Caki2 (cell line): Measurements from ENCODE around the gene GAS7. TPM values are rescaled to one million over a fixed set of nuclear protein-coding genes. Genes with fewer than 3 reads are reported as not detected.
A peak's percentile ranks its signal among the peaks of the same experiment; 100 is the strongest.

ENCODE experiments used
- DNase-seq: peaks from one replicate; pipeline ENCODE4 v3.0.0-alpha.2; 2015; ENCODE audit warnings: low read depth
- in situ Hi-C: cut with HindIII; loops from 2 replicates; pipeline ENCODE4 v1.10.0; 2016; ENCODE audit warnings: low sequenced_read_pairs, low pct_unique_long_range_greater_than_20kb, mixed read lengths
- total RNA-seq: library from RNA; depleted of rRNA; stranded (reverse); fragments of >200 nt; shearing (Covaris generic); gene quantifications from 2 replicates; pipeline ENCODE4 v1.2.3, GENCODE V29; 2014; ENCODE audit warnings: low replicate concordance

Gene GAS7
- total RNA-seq, 1 experiment from 2014 or later, result not detected

DNA sequence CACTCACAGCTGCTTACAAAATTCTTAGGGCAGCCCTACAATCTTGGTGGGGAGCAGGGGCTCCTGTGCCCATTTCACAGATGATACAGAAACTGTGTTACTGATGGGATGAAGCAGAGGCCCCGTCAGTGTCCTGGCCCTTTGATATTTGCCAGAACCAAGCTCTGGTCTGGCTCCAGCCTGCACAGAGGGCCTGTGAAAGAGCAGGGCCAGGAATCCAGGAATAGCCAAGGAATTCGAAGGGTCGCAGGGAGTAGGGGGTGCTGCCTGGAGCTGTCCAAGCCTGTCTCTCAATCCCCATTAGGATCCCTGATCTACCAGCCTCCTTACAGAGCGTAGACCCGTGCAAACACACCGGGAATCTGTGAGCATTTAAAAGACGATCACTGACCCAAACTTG, 207.1 kb downstream of the GAS7 start:
- DNase-seq, result no peak
- in situ Hi-C loops, result no loop called here

- peak; percentile 2 for DNase-seq
- in situ Hi-C loops, result no loop called here
Measured at GRCh38 chr17:9987779-9988585, 210.4 kb downstream of the GAS7 start.

DNA sequence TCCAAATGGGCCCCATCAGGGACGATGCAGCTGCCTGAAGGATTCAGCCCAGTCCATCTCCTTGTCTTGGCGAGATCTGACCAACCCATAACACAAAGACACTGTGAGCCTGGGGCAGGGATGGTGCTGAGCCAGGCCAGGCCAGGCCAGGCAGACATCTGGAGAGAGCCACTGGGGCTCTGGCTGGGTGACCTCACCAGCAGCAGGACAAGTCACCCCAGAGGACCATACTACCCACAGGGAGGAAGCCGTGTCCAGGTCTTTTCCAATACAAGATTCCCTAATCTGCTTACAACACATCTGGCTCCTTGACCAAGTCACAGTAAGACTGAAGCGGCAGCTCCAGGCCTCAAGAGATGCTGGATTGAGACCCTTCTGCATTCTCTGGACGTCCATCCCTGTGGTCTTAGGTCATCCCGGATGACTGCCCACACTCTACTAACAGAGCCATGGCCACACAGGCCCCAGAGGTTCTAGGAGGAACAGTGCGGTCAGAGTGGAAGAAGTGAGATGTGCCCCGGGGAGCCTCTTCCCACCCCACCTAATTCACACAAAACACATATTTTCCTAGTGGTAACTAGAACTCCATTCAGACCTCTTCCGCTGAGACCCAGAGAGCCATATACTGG, 211.5 kb downstream of the GAS7 start:
- no peak for DNase-seq
- in situ Hi-C loops, result no loop called here

- DNase-seq, result no peak
- in situ Hi-C loops, result no loop called here
Measured at GRCh38 chr17:9985646-9986045, 212.8 kb downstream of the GAS7 start.

DNA sequence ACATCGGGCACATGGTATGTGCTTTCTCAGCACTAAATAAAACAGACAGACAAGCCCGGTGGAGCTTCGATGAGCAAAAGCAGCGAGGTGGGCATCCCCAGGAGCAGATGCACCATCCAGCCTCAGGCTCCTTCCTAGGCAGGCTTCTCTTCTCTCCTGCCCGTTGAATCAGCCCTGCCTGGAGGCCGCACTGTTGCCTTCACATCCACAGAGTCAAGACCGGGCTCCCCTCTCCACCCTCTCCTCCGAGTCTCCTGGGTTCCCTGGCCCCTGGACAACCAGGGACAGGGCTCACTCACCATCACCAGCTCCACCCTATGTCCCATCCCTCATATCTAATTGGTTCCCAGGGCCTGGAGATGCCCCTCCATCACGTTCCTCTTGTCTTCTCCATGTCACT, 213.6 kb downstream of the GAS7 start:
- in situ Hi-C loops, result no loop called here
- no peak for DNase-seq

DNA sequence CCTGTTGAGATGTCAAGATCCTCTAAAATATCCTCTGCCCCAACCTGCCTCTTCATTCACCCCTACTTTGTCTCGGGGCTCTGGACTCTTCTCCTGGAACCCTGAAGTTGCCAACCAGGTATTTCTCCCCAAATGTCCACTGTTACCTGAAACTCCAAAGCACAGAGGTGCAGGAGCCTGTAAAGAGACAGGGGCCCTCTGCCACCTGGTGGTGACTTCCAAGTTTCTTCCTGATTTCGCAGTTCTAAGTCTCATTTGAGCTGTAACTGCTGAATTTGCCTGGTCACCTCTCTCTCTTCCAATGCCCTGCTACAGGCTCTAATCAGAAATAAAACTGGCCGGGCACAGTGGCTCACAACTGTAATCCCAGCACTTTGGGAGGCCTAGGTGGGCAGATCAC, 216.2 kb downstream of the GAS7 start:
- no peak for DNase-seq
- in situ Hi-C loops, result no loop called here

DNA sequence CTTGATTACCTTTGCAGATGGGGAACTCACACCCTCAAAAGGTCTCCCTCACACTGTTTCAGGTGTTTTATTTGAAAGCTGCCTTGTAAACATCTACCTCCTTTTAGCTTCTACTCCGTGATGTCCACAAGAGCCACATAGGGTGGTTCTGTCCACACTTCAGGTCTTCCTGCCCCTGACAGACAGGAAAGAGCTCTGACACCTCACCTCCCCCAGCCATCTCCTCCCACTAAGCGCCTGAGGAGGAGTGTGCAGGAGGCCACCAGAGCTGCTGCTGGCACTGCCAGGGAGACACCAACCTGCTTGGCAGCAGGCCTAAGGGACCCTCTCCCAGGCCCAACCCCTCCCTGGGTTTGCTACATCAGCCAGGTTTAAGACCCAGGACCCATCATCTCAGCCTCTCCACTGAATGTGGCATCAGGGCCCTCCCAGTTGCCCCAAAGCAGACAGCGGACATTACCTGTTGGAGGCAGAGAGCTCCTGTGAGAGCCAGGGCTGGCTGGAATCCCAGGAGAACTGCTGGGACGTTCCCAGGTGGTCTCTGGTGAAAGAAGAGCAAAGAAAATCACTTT, 217.0 kb downstream of the GAS7 start:
- in situ Hi-C loops, result no loop called here
- no peak for DNase-seq

GRCh38 chr17:9979463-9979995, 218.9 kb downstream of the GAS7 start:
- no peak for DNase-seq
- in situ Hi-C loops, result no loop called here

DNA sequence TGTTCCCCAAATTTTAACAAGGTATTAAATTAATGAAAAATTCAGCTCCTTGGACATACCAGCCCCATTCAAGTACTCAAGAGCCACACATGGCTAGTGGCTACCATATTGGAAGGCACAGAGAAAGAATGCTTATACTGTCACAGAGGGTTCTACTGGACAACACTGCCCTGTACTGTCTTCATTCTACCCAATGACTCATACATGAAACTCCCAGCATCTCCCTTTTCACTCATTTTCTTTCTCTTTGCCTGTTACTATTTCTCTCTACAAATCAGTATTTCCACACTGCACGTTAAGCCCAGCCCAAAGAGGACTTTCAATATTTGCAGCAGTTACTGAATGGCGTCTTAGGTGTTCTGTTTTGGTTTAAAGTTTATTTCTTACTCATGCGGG, 221.2 kb downstream of the GAS7 start:
- DNase-seq, result no peak
- in situ Hi-C loops, result no loop called here

GRCh38 chr17:9976283-9977179, 221.9 kb downstream of the GAS7 start:
- in situ Hi-C loops, result no loop called here
- no peak for DNase-seq

GRCh38 chr17:9974448-9975381, 223.7 kb downstream of the GAS7 start:
- in situ Hi-C loops, result no loop called here
- no peak for DNase-seq

GRCh38 chr17:9973669-9974447, 224.5 kb downstream of the GAS7 start:
- in situ Hi-C loops, result no loop called here
- DNase-seq, result no peak

GRCh38 chr17:9971991-9972390, 226.4 kb downstream of the GAS7 start:
- no peak for DNase-seq
- in situ Hi-C loops, result no loop called here

- in situ Hi-C loops, result no loop called here
- no peak for DNase-seq
Measured at GRCh38 chr17:9969301-9969935, 229.0 kb downstream of the GAS7 start.

- no peak for DNase-seq
- in situ Hi-C loops, result no loop called here
Measured at GRCh38 chr17:9968881-9969280, 229.5 kb downstream of the GAS7 start.

- in situ Hi-C loops, result no loop called here
- no peak for DNase-seq
Measured at GRCh38 chr17:9968008-9968407, 230.4 kb downstream of the GAS7 start.
